NCI-H460 (cell line): Measurements from ENCODE around the gene OR10G7. TPM values are rescaled to one million over a fixed set of nuclear protein-coding genes. Genes with fewer than 3 reads are reported as not detected.

ENCODE experiments used
- DNase-seq: peaks from one replicate; pipeline ENCODE4 v3.0.0-alpha.2; 2016; ENCODE audit warnings: low read depth; ENCODE audit errors: extremely low read depth
- polyA plus RNA-seq: library from polyadenylated mRNA; depleted of rRNA; stranded (reverse); fragments of >200 nt; gene quantifications from 2 replicates; pipeline ENCODE4 v1.2.3, GENCODE V29; 2014; cell fraction: nucleus; rRNA removed
- total RNA-seq: library from RNA; depleted of rRNA; stranded (reverse); fragments of >200 nt; shearing (Covaris generic); gene quantifications from 2 replicates; pipeline ENCODE4 v1.2.3, GENCODE V29; 2014; rRNA removed

OR10G7 gene
- total RNA-seq, result not detected in 2 replicates
- polyA plus RNA-seq, result not detected in 2 replicates

- no peak for DNase-seq
These were observed at the start of gene OR10G7 for GRCh38 chr11:124041254-124041653. Gene OR10G7 (minus strand): TSS chr11:124041325. CDS start chr11:124039001, 2,324 bp downstream.

- DNase-seq, result no peak
These were observed 45.1 kb upstream of the OR10G7 start for GRCh38 chr11:124085997-124086846.

- no peak for DNase-seq
These were observed 44.5 kb upstream of the OR10G7 start for GRCh38 chr11:124085583-124085982.

GRCh38 chr11:124082371-124082770 is 41.2 kb upstream of the OR10G7 start:
- DNase-seq, result no peak

GRCh38 chr11:124081483-124081882 is 40.4 kb upstream of the OR10G7 start:
- no peak for DNase-seq

- no peak for DNase-seq
These were observed 39.3 kb upstream of the OR10G7 start for GRCh38 chr11:124080327-124081001.

GRCh38 chr11:124079631-124080326 is 38.7 kb upstream of the OR10G7 start:
- DNase-seq, result no peak

- DNase-seq, result no peak
These were observed 37.5 kb upstream of the OR10G7 start for GRCh38 chr11:124078591-124078990.

GRCh38 chr11:124077266-124077665 is 36.1 kb upstream of the OR10G7 start:
- no peak for DNase-seq

GRCh38 chr11:124075841-124076651 is 34.9 kb upstream of the OR10G7 start:
- DNase-seq, result peak; percentile 17

GRCh38 chr11:124075492-124075840 is 34.3 kb upstream of the OR10G7 start:
- DNase-seq, result no peak

GRCh38 chr11:124074554-124074953 is 33.4 kb upstream of the OR10G7 start:
- DNase-seq, result no peak

- no peak for DNase-seq
These were observed 31.0 kb upstream of the OR10G7 start for GRCh38 chr11:124072147-124072546.

GRCh38 chr11:124071623-124071948 is 30.5 kb upstream of the OR10G7 start:
- DNase-seq, result no peak

GRCh38 chr11:124070915-124071622 is 29.9 kb upstream of the OR10G7 start:
- peak; percentile 67 for DNase-seq

- DNase-seq, result peak; percentile 60
These were observed 28.6 kb upstream of the OR10G7 start for GRCh38 chr11:124069429-124070401.

- DNase-seq, result no peak
These were observed 27.5 kb upstream of the OR10G7 start for GRCh38 chr11:124068601-124069110.

- DNase-seq, result no peak
These were observed 11.8 kb upstream of the OR10G7 start for GRCh38 chr11:124052966-124053365.

- no peak for DNase-seq
These were observed 9.6 kb upstream of the OR10G7 start for GRCh38 chr11:124050748-124051147.
